Thyroid gland (tissue), 4 donors: ENCODE results near the gene MGMT.

Source experiments
- POLR2A ChIP-seq, 2 donors: fragments of 450-650 bp; IDR thresholded peaks; one replicate each; pipeline ENCODE4 v1.6.1; 2017; ENCODE audit warnings: antibody characterized with exemption in 2 of 2, mild to moderate bottlenecking in 2 of 2, moderate library complexity in 1 of 2
- TF ChIP-seq, protein P1 (sequence below), 6 experiments: fragments of 200-600 bp in 3 of 6; fragments of 450-650 bp in 3 of 6; sonication (generic) in 3 of 6; IDR thresholded peaks; one replicate each; pipeline ENCODE4 v1.5.1; 2016 to 2019; ENCODE audit warnings: antibody characterized with exemption in 6 of 6, mild to moderate bottlenecking in 2 of 6, inconsistent platforms in 1 of 6, moderate library complexity in 1 of 6

DNA sequence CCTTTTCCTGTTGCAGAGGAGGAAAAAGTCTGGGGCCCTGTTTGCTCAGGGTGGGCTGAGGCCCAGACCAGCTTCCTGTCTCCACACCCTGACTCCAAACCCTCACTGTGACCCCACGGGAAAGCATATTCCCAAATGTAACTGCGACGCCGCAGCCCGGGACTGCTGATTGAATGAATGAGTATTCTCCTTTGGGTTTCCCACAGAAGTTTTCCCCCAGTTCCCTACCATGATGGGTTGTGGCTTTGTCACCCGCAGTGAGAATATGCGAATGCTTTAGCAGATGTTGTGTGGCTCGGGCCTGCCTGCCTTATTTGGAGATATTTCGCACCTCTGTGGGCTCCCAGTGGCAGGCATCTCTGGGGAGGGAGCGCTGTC is 50.6 kb downstream of the MGMT start:
- TF ChIP-seq, protein P1, sequence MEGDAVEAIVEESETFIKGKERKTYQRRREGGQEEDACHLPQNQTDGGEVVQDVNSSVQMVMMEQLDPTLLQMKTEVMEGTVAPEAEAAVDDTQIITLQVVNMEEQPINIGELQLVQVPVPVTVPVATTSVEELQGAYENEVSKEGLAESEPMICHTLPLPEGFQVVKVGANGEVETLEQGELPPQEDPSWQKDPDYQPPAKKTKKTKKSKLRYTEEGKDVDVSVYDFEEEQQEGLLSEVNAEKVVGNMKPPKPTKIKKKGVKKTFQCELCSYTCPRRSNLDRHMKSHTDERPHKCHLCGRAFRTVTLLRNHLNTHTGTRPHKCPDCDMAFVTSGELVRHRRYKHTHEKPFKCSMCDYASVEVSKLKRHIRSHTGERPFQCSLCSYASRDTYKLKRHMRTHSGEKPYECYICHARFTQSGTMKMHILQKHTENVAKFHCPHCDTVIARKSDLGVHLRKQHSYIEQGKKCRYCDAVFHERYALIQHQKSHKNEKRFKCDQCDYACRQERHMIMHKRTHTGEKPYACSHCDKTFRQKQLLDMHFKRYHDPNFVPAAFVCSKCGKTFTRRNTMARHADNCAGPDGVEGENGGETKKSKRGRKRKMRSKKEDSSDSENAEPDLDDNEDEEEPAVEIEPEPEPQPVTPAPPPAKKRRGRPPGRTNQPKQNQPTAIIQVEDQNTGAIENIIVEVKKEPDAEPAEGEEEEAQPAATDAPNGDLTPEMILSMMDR (IDR thresholded peaks at IDR 0.05), result no peak
- no peak for TF ChIP-seq POLR2A (IDR thresholded peaks at IDR 0.05)
